Panc1 (cell line): ENCODE measurements around the gene UGDH.

Experiments
- POLR2AphosphoS5 ChIP-seq: IDR thresholded peaks from 2 replicates; pipeline ENCODE4 v1.6.1; 2012; ENCODE audit warnings: mild to moderate bottlenecking, low read depth, low read length, moderate library complexity
- SIN3A ChIP-seq: IDR thresholded peaks from 2 replicates; pipeline ENCODE4 v1.6.1; 2012; ENCODE audit warnings: low read depth, mild to moderate bottlenecking, low read length, moderate library complexity, borderline replicate concordance; ENCODE audit not compliant: insufficient read depth
- TCF7L2 ChIP-seq: IDR thresholded peaks from 2 replicates; pipeline ENCODE4 v1.6.1; 2011; ENCODE audit warnings: mild to moderate bottlenecking, low read depth, low read length, inconsistent platforms
- TF ChIP-seq, protein P1 (sequence below): fragments of 450-650 bp; IDR thresholded peaks from 2 replicates; pipeline ENCODE4 v1.5.1; 2017; ENCODE audit warnings: mild to moderate bottlenecking
- TF ChIP-seq, protein P2 (sequence below), 2 experiments: IDR thresholded peaks; 2 replicates each; pipeline ENCODE4 v1.6.1; 2011 to 2012; ENCODE audit warnings: low read depth in 2 of 2, control low read depth in 1 of 2, low read length in 1 of 2, mild to moderate bottlenecking in 1 of 2, moderate library complexity in 1 of 2; ENCODE audit not compliant: insufficient read depth in 1 of 2

DNA sequence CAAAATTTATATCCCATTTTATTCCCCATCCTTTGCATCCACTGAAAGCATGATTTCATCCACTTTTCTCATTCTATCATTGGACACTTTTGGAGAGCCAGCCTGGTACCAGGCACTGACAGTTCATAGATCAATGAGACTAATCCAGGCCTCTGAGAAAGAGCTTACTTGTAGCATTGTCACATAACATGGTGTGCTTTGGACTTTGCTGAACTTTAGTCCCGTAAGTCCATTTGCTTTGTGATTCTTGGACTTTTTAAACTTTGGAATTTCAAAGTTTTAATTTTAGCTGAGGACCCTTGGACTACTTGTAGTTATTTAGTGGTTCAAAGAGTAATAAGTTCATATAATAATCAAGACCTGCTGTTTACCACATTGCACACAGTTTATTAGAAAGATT is 56.8 kb downstream of the UGDH start:
- TF ChIP-seq POLR2AphosphoS5: no peak
- TF ChIP-seq, protein P1, sequence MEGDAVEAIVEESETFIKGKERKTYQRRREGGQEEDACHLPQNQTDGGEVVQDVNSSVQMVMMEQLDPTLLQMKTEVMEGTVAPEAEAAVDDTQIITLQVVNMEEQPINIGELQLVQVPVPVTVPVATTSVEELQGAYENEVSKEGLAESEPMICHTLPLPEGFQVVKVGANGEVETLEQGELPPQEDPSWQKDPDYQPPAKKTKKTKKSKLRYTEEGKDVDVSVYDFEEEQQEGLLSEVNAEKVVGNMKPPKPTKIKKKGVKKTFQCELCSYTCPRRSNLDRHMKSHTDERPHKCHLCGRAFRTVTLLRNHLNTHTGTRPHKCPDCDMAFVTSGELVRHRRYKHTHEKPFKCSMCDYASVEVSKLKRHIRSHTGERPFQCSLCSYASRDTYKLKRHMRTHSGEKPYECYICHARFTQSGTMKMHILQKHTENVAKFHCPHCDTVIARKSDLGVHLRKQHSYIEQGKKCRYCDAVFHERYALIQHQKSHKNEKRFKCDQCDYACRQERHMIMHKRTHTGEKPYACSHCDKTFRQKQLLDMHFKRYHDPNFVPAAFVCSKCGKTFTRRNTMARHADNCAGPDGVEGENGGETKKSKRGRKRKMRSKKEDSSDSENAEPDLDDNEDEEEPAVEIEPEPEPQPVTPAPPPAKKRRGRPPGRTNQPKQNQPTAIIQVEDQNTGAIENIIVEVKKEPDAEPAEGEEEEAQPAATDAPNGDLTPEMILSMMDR: no peak
- no peak for TF ChIP-seq SIN3A
- TF ChIP-seq, protein P2, sequence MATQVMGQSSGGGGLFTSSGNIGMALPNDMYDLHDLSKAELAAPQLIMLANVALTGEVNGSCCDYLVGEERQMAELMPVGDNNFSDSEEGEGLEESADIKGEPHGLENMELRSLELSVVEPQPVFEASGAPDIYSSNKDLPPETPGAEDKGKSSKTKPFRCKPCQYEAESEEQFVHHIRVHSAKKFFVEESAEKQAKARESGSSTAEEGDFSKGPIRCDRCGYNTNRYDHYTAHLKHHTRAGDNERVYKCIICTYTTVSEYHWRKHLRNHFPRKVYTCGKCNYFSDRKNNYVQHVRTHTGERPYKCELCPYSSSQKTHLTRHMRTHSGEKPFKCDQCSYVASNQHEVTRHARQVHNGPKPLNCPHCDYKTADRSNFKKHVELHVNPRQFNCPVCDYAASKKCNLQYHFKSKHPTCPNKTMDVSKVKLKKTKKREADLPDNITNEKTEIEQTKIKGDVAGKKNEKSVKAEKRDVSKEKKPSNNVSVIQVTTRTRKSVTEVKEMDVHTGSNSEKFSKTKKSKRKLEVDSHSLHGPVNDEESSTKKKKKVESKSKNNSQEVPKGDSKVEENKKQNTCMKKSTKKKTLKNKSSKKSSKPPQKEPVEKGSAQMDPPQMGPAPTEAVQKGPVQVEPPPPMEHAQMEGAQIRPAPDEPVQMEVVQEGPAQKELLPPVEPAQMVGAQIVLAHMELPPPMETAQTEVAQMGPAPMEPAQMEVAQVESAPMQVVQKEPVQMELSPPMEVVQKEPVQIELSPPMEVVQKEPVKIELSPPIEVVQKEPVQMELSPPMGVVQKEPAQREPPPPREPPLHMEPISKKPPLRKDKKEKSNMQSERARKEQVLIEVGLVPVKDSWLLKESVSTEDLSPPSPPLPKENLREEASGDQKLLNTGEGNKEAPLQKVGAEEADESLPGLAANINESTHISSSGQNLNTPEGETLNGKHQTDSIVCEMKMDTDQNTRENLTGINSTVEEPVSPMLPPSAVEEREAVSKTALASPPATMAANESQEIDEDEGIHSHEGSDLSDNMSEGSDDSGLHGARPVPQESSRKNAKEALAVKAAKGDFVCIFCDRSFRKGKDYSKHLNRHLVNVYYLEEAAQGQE (IDR thresholded peaks at IDR 0.05; ENCODE audit: insufficient read depth in 1 of 2, low read depth in 2 of 2, low read length in 1 of 2): no peak
- TF ChIP-seq TCF7L2: no peak
